ENCODE data around the gene ZIM2.

Gene ZIM2

GRCh38 chr19:56811480-56811879, 29.0 kb downstream of the ZIM2 start:
- WGBS, 2 experiments = 73 to 79% methylated on average over 6 of the region's 6 CpGs

GRCh38 chr19:56810260-56810659, 30.3 kb downstream of the ZIM2 start:
- Histone ChIP-seq H3K9me3 (ENCODE audit: control insufficient read depth, low read length) (peaks cover 17% of the 10 kb centered on the region), H3K36me3 (ENCODE audit: control insufficient read depth, insufficient read depth, low read length) (no peaks in the 10 kb centered on the region)
- 65 to 75% methylated on average over 1 of the region's 1 CpG for WGBS, 2 experiments

More at GRCh38 chr19:56811480-56811879, 29.0 kb downstream of the ZIM2 start:
- no peaks in the 10 kb centered on the region for H3K27me3 ChIP-seq (ENCODE audit: control insufficient read depth, insufficient read depth, low read length, poor library complexity, severe bottlenecking)
- H3K4me3 ChIP-seq (ENCODE audit: insufficient read depth, low read depth, low read length) = no peak overlapping the region
- H3K27ac ChIP-seq (ENCODE audit: insufficient read depth, low read depth, low read length, poor library complexity, severe bottlenecking) = no peak overlapping the region
- no peaks in the 10 kb centered on the region for H3K36me3 ChIP-seq (ENCODE audit: control insufficient read depth, insufficient read depth, low read length)
- H3K4me1 ChIP-seq (ENCODE audit: control insufficient read depth, insufficient read depth, low read length) = no peaks in the 10 kb centered on the region
- peaks cover 16% of the 10 kb centered on the region for H3K9me3 ChIP-seq (ENCODE audit: control insufficient read depth, low read length)

DNA sequence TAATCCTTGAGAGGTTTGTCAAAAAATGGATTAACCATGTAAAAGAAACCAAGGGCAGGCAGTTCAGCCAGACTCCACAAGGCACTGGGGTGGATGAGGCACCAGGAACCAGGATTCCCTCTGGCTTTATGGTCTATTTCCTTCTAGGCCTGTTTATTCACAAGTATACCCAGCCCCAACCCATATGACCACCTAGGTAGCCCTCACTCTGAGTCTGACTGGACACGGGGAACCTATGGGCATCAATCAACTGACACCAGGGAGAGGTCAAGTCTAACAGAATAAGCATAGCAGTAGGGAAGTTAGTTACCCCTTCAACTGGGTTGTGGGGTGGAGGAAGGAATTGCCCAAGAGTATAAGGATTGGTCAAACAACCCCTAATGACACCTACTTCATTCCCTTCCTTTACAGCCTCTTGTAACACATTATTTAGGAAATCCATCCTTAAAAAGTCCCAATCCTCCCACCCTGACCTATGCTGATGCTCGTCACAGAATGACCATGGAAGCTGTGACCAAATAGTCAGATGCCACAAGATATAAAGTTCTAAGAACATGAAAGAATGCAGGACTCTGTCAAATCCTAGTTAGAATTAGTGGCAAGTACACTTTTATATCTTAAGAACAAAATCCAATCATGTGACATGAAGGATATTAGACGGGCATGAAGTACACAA, 31.7 kb downstream of the ZIM2 start:
- 72 to 78% methylated on average over 3 of the region's 3 CpGs for WGBS, 2 experiments
- peaks cover 19% of the 10 kb centered on the region for H3K9me3 ChIP-seq (ENCODE audit: control insufficient read depth, low read length)
- no peaks in the 10 kb centered on the region for H3K36me3 ChIP-seq (ENCODE audit: control insufficient read depth, insufficient read depth, low read length)
- no peak overlapping the region for H3K4me3 ChIP-seq (ENCODE audit: insufficient read depth, low read depth, low read length)
- no peaks in the 10 kb centered on the region for H3K27me3 ChIP-seq (ENCODE audit: control insufficient read depth, insufficient read depth, low read length, poor library complexity, severe bottlenecking)
- H3K4me1 ChIP-seq (ENCODE audit: control insufficient read depth, insufficient read depth, low read length) = no peaks in the 10 kb centered on the region
- no peak overlapping the region for H3K27ac ChIP-seq (ENCODE audit: insufficient read depth, low read depth, low read length, poor library complexity, severe bottlenecking)

More at GRCh38 chr19:56810260-56810659, 30.3 kb downstream of the ZIM2 start:
- Histone ChIP-seq H3K27me3 (ENCODE audit: control insufficient read depth, insufficient read depth, low read length, poor library complexity, severe bottlenecking) (no peaks in the 10 kb centered on the region), H3K27ac (ENCODE audit: insufficient read depth, low read depth, low read length, poor library complexity, severe bottlenecking) (no peak overlapping the region), H3K4me1 (ENCODE audit: control insufficient read depth, insufficient read depth, low read length) (no peaks in the 10 kb centered on the region), H3K4me3 (ENCODE audit: insufficient read depth, low read depth, low read length) (no peak overlapping the region)

DNA sequence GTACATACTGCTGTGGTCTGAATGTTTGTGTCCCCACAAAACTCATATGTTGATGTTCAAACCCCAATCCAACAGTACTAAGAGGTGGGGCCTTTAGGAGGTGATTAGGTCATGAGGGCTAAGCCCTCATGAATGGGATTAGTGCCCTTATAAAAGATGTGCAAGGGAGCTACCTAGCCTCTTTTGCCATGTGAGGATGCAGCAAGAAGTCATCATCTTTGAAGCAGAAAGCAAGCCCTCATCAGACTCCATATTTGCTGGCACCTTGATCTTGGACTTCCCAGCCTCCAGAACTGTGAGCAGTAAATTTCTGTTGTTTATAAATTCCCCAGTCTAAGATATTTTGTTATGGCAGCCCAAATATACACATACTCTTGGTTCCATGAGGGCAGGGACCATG, 33.9 kb downstream of the ZIM2 start:
- H3K4me3 ChIP-seq (ENCODE audit: insufficient read depth, low read depth, low read length) = no peak overlapping the region
- no peaks in the 10 kb centered on the region for H3K27me3 ChIP-seq (ENCODE audit: control insufficient read depth, insufficient read depth, low read length, poor library complexity, severe bottlenecking)
- H3K27ac ChIP-seq (ENCODE audit: insufficient read depth, low read depth, low read length, poor library complexity, severe bottlenecking) = no peak overlapping the region
- H3K9me3 ChIP-seq (ENCODE audit: control insufficient read depth, low read length) = peaks cover 16% of the 10 kb centered on the region
- H3K36me3 ChIP-seq (ENCODE audit: control insufficient read depth, insufficient read depth, low read length) = no peaks in the 10 kb centered on the region
- H3K4me1 ChIP-seq (ENCODE audit: control insufficient read depth, insufficient read depth, low read length) = no peaks in the 10 kb centered on the region

GRCh38 chr19:56778351-56778750, 62.2 kb downstream of the ZIM2 start:
- Histone ChIP-seq H3K27me3 (ENCODE audit: control insufficient read depth, insufficient read depth, low read length, poor library complexity, severe bottlenecking) (no peaks in the 10 kb centered on the region), H3K4me3 (ENCODE audit: insufficient read depth, low read depth, low read length) (no peak overlapping the region), H3K9me3 (ENCODE audit: control insufficient read depth, low read length) (peaks cover 10% of the 10 kb centered on the region), H3K27ac (ENCODE audit: insufficient read depth, low read depth, low read length, poor library complexity, severe bottlenecking) (no peak overlapping the region), H3K4me1 (ENCODE audit: control insufficient read depth, insufficient read depth, low read length) (no peaks in the 10 kb centered on the region), H3K36me3 (ENCODE audit: control insufficient read depth, insufficient read depth, low read length) (no peaks in the 10 kb centered on the region)
- WGBS, 2 experiments = 60 to 64% methylated on average over 4 of the region's 4 CpGs

DNA sequence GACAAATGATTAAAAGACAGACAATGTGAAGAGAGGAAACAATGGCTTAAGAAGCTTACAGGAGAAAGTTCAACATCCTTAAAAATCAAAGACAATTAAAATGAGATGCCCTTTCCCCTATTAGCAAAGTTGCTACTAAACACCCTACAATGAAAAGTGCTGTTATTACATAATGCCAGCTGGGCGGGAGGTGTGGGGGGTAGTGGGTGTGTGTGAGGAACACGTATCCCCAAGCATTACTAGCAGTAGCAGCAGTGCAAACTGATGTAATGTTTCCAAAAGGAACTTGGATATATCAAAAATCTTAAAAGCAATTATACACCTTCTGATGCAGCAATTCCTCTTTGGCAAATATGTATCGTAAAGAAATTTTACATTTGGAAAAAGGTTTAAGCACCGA, 70.9 kb downstream of the ZIM2 start:
- 52% methylated on average over 4 of the region's 4 CpGs; no CpG with 5 or more reads in 1 of the 2 experiments for WGBS, 2 experiments

GRCh38 chr19:56765137-56765536, 75.4 kb downstream of the ZIM2 start:
- peaks cover 7% of the 10 kb centered on the region for H3K9me3 ChIP-seq (ENCODE audit: control insufficient read depth, low read length)
- no peaks in the 10 kb centered on the region for H3K27me3 ChIP-seq (ENCODE audit: control insufficient read depth, insufficient read depth, low read length, poor library complexity, severe bottlenecking)
- no peak overlapping the region for H3K4me3 ChIP-seq (ENCODE audit: insufficient read depth, low read depth, low read length)
- H3K4me1 ChIP-seq (ENCODE audit: control insufficient read depth, insufficient read depth, low read length) = no peaks in the 10 kb centered on the region
- H3K36me3 ChIP-seq (ENCODE audit: control insufficient read depth, insufficient read depth, low read length) = no peaks in the 10 kb centered on the region
- WGBS, 2 experiments = 91 to 92% methylated on average over 28 of the region's 28 CpGs
- no peak overlapping the region for H3K27ac ChIP-seq (ENCODE audit: insufficient read depth, low read depth, low read length, poor library complexity, severe bottlenecking)

More for the DNA sequence above, 70.9 kb downstream of the ZIM2 start:
- H3K27ac ChIP-seq (ENCODE audit: insufficient read depth, low read depth, low read length, poor library complexity, severe bottlenecking) = no peak overlapping the region
- H3K27me3 ChIP-seq (ENCODE audit: control insufficient read depth, insufficient read depth, low read length, poor library complexity, severe bottlenecking) = no peaks in the 10 kb centered on the region
- H3K9me3 ChIP-seq (ENCODE audit: control insufficient read depth, low read length) = peaks cover 4% of the 10 kb centered on the region
- H3K4me3 ChIP-seq (ENCODE audit: insufficient read depth, low read depth, low read length) = no peak overlapping the region
- H3K4me1 ChIP-seq (ENCODE audit: control insufficient read depth, insufficient read depth, low read length) = no peaks in the 10 kb centered on the region
- no peaks in the 10 kb centered on the region for H3K36me3 ChIP-seq (ENCODE audit: control insufficient read depth, insufficient read depth, low read length)

- Histone ChIP-seq H3K27me3 (ENCODE audit: control insufficient read depth, insufficient read depth, low read length, poor library complexity, severe bottlenecking) (no peaks in the 10 kb centered on the region), H3K9me3 (ENCODE audit: control insufficient read depth, low read length) (peaks cover 7% of the 10 kb centered on the region), H3K36me3 (ENCODE audit: control insufficient read depth, insufficient read depth, low read length) (no peaks in the 10 kb centered on the region), H3K27ac (ENCODE audit: insufficient read depth, low read depth, low read length, poor library complexity, severe bottlenecking) (no peak overlapping the region), H3K4me1 (ENCODE audit: control insufficient read depth, insufficient read depth, low read length) (no peaks in the 10 kb centered on the region), H3K4me3 (ENCODE audit: insufficient read depth, low read depth, low read length) (no peak overlapping the region)
- 50 to 78% methylated on average over 1 of the region's 1 CpG for WGBS, 2 experiments
Measured at GRCh38 chr19:56764196-56764695, 76.3 kb downstream of the ZIM2 start.

DNA sequence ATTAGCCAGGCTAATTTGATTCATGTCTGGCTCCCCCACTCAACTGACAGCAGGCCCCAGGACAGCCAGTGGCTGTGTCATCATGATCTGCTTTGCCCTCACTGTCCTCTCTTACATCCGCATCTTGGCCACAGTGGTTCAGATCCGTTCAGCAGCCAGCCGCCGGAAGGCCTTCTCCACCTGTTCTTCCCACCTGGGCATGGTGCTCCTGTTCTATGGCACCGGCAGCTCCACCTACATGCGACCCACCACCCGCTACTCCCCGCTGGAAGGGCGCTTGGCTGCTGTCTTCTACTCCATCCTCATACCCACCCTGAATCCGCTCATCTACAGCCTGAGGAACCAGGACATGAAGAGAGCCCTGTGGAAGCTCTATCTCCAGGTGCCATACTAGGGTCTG, 79.7 kb downstream of the ZIM2 start:
- Histone ChIP-seq H3K9me3 (ENCODE audit: control insufficient read depth, low read length) (peaks cover 12% of the 10 kb centered on the region), H3K4me3 (ENCODE audit: insufficient read depth, low read depth, low read length) (no peak overlapping the region), H3K36me3 (ENCODE audit: control insufficient read depth, insufficient read depth, low read length) (no peaks in the 10 kb centered on the region), H3K27ac (ENCODE audit: insufficient read depth, low read depth, low read length, poor library complexity, severe bottlenecking) (no peak overlapping the region), H3K4me1 (ENCODE audit: control insufficient read depth, insufficient read depth, low read length) (no peaks in the 10 kb centered on the region), H3K27me3 (ENCODE audit: control insufficient read depth, insufficient read depth, low read length, poor library complexity, severe bottlenecking) (no peaks in the 10 kb centered on the region)
- 81 to 88% methylated on average over 10 of the region's 10 CpGs for WGBS, 2 experiments

DNA sequence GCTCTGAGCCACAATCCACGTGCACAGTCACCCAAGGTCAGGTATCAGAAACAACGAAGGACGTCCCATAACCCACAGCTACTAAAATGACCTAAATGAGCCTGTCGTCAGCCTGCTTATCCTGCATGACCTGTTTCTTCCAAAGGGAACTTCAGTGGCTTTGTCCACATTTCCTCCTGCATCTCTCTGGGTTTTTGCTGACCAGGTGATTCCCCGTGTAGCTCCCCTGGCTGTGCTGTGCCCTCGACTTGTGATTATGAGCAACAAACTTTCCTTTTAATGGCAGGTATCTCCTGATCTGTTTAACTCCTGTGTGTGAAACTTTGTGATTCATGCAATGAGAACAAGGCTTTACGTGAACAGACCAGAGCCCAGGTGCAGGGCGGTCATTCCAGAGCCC, 81.0 kb downstream of the ZIM2 start:
- H3K4me3 ChIP-seq (ENCODE audit: insufficient read depth, low read depth, low read length) = no peak overlapping the region
- peaks cover 15% of the 10 kb centered on the region for H3K9me3 ChIP-seq (ENCODE audit: control insufficient read depth, low read length)
- no peaks in the 10 kb centered on the region for H3K27me3 ChIP-seq (ENCODE audit: control insufficient read depth, insufficient read depth, low read length, poor library complexity, severe bottlenecking)
- WGBS, 2 experiments = 66 to 67% methylated on average over 8 of the region's 8 CpGs
- no peaks in the 10 kb centered on the region for H3K36me3 ChIP-seq (ENCODE audit: control insufficient read depth, insufficient read depth, low read length)
- no peaks in the 10 kb centered on the region for H3K4me1 ChIP-seq (ENCODE audit: control insufficient read depth, insufficient read depth, low read length)
- no peak overlapping the region for H3K27ac ChIP-seq (ENCODE audit: insufficient read depth, low read depth, low read length, poor library complexity, severe bottlenecking)
